Transverse colon (tissue), 4 donors: ENCODE data around the gene NFKB1. TPM values are rescaled to one million over a fixed set of nuclear protein-coding genes. Genes with fewer than 3 reads are reported as not detected.

Experiments
- DNase-seq: peaks from one replicate; pipeline ENCODE4 v3.0.0-alpha.2; 2019
- H3K27ac ChIP-seq, 4 donors: fragments of 200-600 bp; sonication (generic); 2 replicates each; pipeline ENCODE4 v1.5.1; 2016 to 2018; ENCODE audit warnings: inconsistent platforms in 4 of 4
- H3K27me3 ChIP-seq: fragments of 200-600 bp; sonication (generic); 2 replicates; pipeline ENCODE4 v1.5.1; 2017; ENCODE audit warnings: inconsistent platforms
- H3K36me3 ChIP-seq, 4 donors: fragments of 200-600 bp; sonication (generic); 2 replicates each; pipeline ENCODE4 v1.5.1; 2017 to 2019; ENCODE audit warnings: inconsistent platforms in 4 of 4
- H3K4me1 ChIP-seq, 4 donors: fragments of 200-600 bp; sonication (generic); 2 replicates each; pipeline ENCODE4 v1.5.1; 2017 to 2020; ENCODE audit warnings: inconsistent platforms in 4 of 4
- H3K4me3 ChIP-seq, 4 donors: fragments of 200-600 bp; sonication (generic); 1 replicate in 1 of 4; 2 replicates in 3 of 4; pipeline versions ENCODE4 v1.5.1 to v1.6.1; 2017 to 2019; ENCODE audit warnings: inconsistent platforms in 4 of 4
- H3K9me3 ChIP-seq, 2 donors: fragments of 200-600 bp; sonication (generic); 2 replicates each; pipeline ENCODE4 v1.5.1; 2017 to 2019; ENCODE audit warnings: inconsistent platforms in 2 of 2
- EP300 ChIP-seq: sonication (generic); formaldehyde crosslinking; IDR thresholded peaks from one replicate; pipeline ENCODE4 v1.6.1; 2017; ENCODE audit warnings: antibody characterized with exemption, low read depth
- POLR2A ChIP-seq: fragments of 450-650 bp; IDR thresholded peaks from one replicate; pipeline ENCODE4 v1.6.1; 2016; ENCODE audit warnings: antibody characterized with exemption, mild to moderate bottlenecking, moderate library complexity
- POLR2AphosphoS5 ChIP-seq, 3 donors: sonication (generic); formaldehyde crosslinking; IDR thresholded peaks; one replicate each; pipeline ENCODE4 v1.6.1; 2016; ENCODE audit warnings: antibody characterized with exemption in 3 of 3
- WGBS, 2 donors: methylation state at CpG; one replicate each; pipeline ENCODE4 v1.1.5; 2018; ENCODE audit warnings: low coverage in 1 of 2; 5-methylcytosine and 5-hydroxymethylcytosine counted together
- in situ Hi-C, 4 donors: fragments of 200-750 bp; cut with MboI; loops; one replicate each; pipeline versions ENCODE4 v1.15.0 to v1.15.1; 2017; ENCODE audit warnings: low sequenced_read_pairs in 3 of 4, low pct_ligation_motif_present in 1 of 4, low pct_unique_long_range_greater_than_20kb in 1 of 4
- intact Hi-C: fragments of 100-400 bp; cut with DNase I; formaldehyde crosslinking; loops from one replicate; pipeline ENCODE4 v1.15.1; 2023; ENCODE audit warnings: low total_unique reads
- total RNA-seq, 4 donors: library from RNA; depleted of rRNA; stranded (reverse); fragments of >200 nt; gene quantifications; one replicate each; pipeline ENCODE4 v1.1.0, GENCODE V29; 2016
- TF ChIP-seq, protein P1 (sequence below), 5 experiments: fragments of 200-600 bp in 3 of 5; fragments of 450-650 bp in 2 of 5; sonication (generic) in 3 of 5; IDR thresholded peaks; 1 replicate in 2 of 5; 2 replicates in 3 of 5; pipeline ENCODE4 v1.5.1; 2016 to 2017; ENCODE audit warnings: antibody characterized with exemption in 5 of 5, inconsistent platforms in 3 of 5, mild to moderate bottlenecking in 2 of 5, moderate library complexity in 1 of 5

The NFKB1 gene
- total RNA-seq, 4 donors from 2014 or later: 20.9 to 35.8 (median 25.2) TPM

DNA sequence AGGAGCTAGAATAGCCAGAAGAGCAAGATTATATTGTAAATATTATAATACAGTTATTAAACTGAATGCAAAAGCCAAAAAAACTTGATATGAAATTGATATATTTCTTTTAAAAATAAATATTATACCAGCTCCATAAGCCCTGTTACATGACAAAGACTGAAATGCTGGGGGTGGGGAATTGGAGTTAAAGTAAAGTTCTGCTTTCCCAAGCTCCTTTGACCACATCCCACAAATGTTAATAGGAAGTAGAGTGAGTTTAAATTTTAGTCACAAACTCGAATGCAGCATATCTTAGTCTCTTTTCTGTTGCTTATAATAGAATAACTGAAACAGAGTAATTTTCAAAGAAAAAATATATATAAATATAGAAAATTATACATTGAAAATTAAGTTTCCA, 46.9 kb upstream of the NFKB1 start:
- Histone ChIP-seq H3K4me1 (peaks cover 3 to 18% (median 12%) of the 10 kb centered on the region in 4 donors), H3K9me3 (no peaks in the 10 kb centered on the region), H3K4me3 (no peak overlapping the region), H3K27me3 (no peaks in the 10 kb centered on the region), H3K36me3 (no peaks in the 10 kb centered on the region), H3K27ac (no peak overlapping the region)
- WGBS, 2 donors: 0 to 26% methylated on average over 1 of the region's 1 CpG
- TF ChIP-seq POLR2A: no peak
- TF ChIP-seq POLR2AphosphoS5 (IDR thresholded peaks at IDR 0.05): no peak
- no peak for TF ChIP-seq EP300
- TF ChIP-seq, protein P1, sequence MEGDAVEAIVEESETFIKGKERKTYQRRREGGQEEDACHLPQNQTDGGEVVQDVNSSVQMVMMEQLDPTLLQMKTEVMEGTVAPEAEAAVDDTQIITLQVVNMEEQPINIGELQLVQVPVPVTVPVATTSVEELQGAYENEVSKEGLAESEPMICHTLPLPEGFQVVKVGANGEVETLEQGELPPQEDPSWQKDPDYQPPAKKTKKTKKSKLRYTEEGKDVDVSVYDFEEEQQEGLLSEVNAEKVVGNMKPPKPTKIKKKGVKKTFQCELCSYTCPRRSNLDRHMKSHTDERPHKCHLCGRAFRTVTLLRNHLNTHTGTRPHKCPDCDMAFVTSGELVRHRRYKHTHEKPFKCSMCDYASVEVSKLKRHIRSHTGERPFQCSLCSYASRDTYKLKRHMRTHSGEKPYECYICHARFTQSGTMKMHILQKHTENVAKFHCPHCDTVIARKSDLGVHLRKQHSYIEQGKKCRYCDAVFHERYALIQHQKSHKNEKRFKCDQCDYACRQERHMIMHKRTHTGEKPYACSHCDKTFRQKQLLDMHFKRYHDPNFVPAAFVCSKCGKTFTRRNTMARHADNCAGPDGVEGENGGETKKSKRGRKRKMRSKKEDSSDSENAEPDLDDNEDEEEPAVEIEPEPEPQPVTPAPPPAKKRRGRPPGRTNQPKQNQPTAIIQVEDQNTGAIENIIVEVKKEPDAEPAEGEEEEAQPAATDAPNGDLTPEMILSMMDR (IDR thresholded peaks at IDR 0.05): no peak
- intact Hi-C loops: no loop called here
- DNase-seq: no peak
- in situ Hi-C loops: no loop called here

DNA sequence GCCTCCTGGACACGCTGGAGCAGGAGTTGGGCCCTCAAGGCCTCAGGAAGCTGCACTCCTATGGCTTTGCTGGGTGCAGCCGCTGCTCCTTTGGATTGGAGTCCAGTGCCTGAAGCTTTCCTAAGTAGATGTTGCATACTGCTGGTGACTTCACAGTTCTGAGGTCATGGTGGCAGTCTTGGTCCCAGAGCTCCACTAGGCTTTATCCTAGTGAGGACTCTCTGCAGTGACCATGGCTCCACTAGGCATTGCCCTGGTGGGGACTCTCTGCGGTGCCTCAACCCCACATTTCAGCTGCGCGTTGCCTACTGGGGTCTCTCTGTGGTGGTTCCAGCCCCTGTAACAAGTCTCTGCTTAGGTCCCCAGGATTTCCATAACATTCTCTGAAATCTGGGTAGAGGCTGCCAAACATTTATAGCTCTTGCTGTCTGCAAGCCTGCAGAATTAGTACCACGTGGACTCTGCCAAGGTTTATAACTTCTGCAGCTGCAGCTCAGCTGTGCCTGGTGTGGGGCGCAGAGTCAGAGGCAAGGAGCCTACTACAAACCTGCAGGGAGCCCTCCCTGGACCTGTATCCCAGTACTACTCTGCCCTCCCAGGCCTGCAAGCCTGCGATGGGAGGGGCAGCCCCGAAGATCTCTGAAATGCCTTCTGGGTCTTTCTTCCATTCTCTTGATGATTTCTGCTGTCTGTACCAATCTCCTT, 46.0 kb upstream of the NFKB1 start:
- DNase-seq: peak; percentile 52
- H3K9me3 ChIP-seq: no peaks in the 10 kb centered on the region
- TF ChIP-seq, protein P1 (IDR thresholded peaks at IDR 0.05): no peak
- TF ChIP-seq POLR2AphosphoS5 (IDR thresholded peaks at IDR 0.05) (no peak), POLR2A (no peak), EP300 (no peak)
- no peaks in the 10 kb centered on the region for H3K36me3 ChIP-seq
- in situ Hi-C loops: no loop called here
- no peaks in the 10 kb centered on the region for H3K27me3 ChIP-seq
- WGBS, 2 donors: 49 to 83% methylated on average over 4 to 9 of the region's 9 CpGs
- H3K27ac ChIP-seq: peak overlapping the region; percentile 22 to 60 (median 45)
- intact Hi-C loops: no loop called here
- H3K4me1 ChIP-seq: peaks cover 3 to 18% (median 12%) of the 10 kb centered on the region in 4 donors
- no peak overlapping the region for H3K4me3 ChIP-seq

GRCh38 chr4:102455750-102456149, 45.4 kb upstream of the NFKB1 start:
- in situ Hi-C loops: no loop called here
- no peak overlapping the region for H3K4me3 ChIP-seq
- H3K27ac ChIP-seq: peak overlapping the region; percentile 22 to 60 (median 45)
- peaks cover 0 to 3% of the 10 kb centered on the region in 2 donors for H3K9me3 ChIP-seq
- H3K4me1 ChIP-seq: peaks cover 3 to 18% (median 12%) of the 10 kb centered on the region in 4 donors
- H3K36me3 ChIP-seq: no peaks in the 10 kb centered on the region
- no peaks in the 10 kb centered on the region for H3K27me3 ChIP-seq
- no peak for DNase-seq
- 46 to 55% methylated on average over 2 to 3 of the region's 3 CpGs for WGBS, 2 donors
- TF ChIP-seq EP300 (no peak), POLR2A (no peak), POLR2AphosphoS5 (IDR thresholded peaks at IDR 0.05) (no peak)
- TF ChIP-seq, protein P1 (IDR thresholded peaks at IDR 0.05): no peak
- intact Hi-C loops: no loop called here

DNA sequence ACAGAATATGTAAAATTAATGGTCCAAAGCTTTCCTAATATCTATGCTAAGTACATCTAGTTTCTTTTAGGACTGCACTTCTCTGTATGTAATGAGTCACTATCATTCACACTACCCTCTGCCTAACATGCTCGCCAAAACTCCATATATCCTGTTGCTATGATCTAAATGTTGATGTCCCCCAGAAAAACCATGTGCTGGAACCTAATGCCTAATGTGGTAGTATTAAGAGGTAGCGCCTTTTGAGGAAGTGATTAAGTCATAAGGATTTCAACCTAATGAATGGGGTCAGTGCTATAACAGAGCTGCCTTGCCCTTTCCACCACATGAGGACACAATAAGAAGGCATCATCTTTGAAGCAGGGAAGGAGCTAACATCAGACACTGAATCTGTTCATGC, 34.9 kb upstream of the NFKB1 start:
- intact Hi-C loops (no loop called here), in situ Hi-C loops (no loop called here)
- Histone ChIP-seq H3K27ac (no peak overlapping the region), H3K36me3 (no peaks in the 10 kb centered on the region), H3K4me3 (no peak overlapping the region), H3K9me3 (peaks cover 0 to 1% of the 10 kb centered on the region in 2 donors), H3K4me1 (no peaks in the 10 kb centered on the region), H3K27me3 (no peaks in the 10 kb centered on the region)
- DNase-seq: no peak
- no peak for TF ChIP-seq EP300
- no peak for TF ChIP-seq POLR2AphosphoS5 (IDR thresholded peaks at IDR 0.05)
- TF ChIP-seq, protein P1 (IDR thresholded peaks at IDR 0.05): no peak
- TF ChIP-seq POLR2A: no peak
- WGBS, 2 donors: 87 to 92% methylated on average over 2 of the region's 2 CpGs
